ENCODE data around the gene NHSL2. TPM values are rescaled to one million over a fixed set of nuclear protein-coding genes. Genes with fewer than 3 reads are reported as not detected.
A peak's percentile ranks its signal among the peaks of the same experiment; 100 is the strongest.

The NHSL2 gene
- total RNA-seq, 2 experiments from 2014 or later = 0.50 to 0.70 TPM

GRCh38 chrX:72125331-72126047 lies 214.8 kb downstream of the NHSL2 start:
- no peak for DNase-seq
- peaks cover 42% of the 10 kb centered on the region for H3K4me1 Mint-ChIP-seq (ENCODE audit: low read depth)
- ATAC-seq = no peak
- H3K4me3 Mint-ChIP-seq = no peak overlapping the region
- no peaks in the 10 kb centered on the region for H3K36me3 Mint-ChIP-seq (ENCODE audit: low read depth)
- no peak overlapping the region for H3K27ac Mint-ChIP-seq
- no peaks in the 10 kb centered on the region for H3K9me3 Mint-ChIP-seq (ENCODE audit: insufficient read depth)
- H3K27me3 Mint-ChIP-seq (ENCODE audit: low read depth) = peaks cover 35% of the 10 kb centered on the region
- POLR2A ChIA-PET = no interaction called here
- CTCF ChIA-PET = interaction anchor here (1.0 to 9.4 kb wide), 9 partner anchors 20 to 266 kb away, joined by 3 to 118 read pairs (median 4); no protein-coding TSS in a partner anchor

- Mint-ChIP-seq H3K27me3 (ENCODE audit: low read depth) (peaks cover 40% of the 10 kb centered on the region), H3K4me1 (ENCODE audit: low read depth) (peaks cover 37% of the 10 kb centered on the region), H3K9me3 (ENCODE audit: insufficient read depth) (no peaks in the 10 kb centered on the region), H3K27ac (no peak overlapping the region), H3K36me3 (ENCODE audit: low read depth) (no peaks in the 10 kb centered on the region), H3K4me3 (no peak overlapping the region)
- no peak for ATAC-seq
- CTCF ChIA-PET = interaction anchor here (1.0 to 9.4 kb wide), 9 partner anchors 19 to 266 kb away, joined by 3 to 118 read pairs (median 4); no protein-coding TSS in a partner anchor
- POLR2A ChIA-PET = no interaction called here
- no peak for DNase-seq
Observed at GRCh38 chrX:72126048-72126415, 215.4 kb downstream of the NHSL2 start.

DNA sequence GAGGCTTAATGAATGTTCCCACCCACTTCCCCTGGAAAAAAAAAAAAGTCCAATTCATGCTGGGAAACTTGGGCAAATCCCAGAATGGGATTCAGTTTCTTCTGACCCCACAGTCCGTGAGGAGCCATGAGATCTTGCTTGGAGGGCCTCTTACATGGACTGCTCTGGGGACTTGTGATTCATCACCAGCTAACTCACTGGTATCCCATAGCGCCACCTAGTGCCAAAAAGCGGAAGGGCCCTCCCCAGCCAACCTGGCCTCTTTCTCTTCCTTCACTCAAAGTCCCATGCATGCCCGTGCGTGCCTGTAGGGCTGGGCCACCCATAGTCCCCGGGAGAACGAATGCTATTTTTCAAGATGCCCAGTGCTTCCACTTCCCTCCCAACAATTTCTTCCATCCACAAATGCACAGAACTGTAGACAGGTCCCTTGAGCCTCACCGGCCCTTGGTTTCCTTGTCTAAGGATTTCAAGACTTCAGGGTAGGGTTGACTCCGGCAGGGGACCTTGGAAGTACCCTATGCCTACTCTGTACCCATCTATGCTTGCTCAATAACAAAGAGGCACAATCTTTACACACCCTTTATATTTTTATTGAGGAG lies 216.0 kb downstream of the NHSL2 start:
- peaks cover 40% of the 10 kb centered on the region for H3K27me3 Mint-ChIP-seq (ENCODE audit: low read depth)
- DNase-seq = peak; percentile 85
- H3K9me3 Mint-ChIP-seq (ENCODE audit: insufficient read depth) = no peaks in the 10 kb centered on the region
- H3K36me3 Mint-ChIP-seq (ENCODE audit: low read depth) = no peaks in the 10 kb centered on the region
- no peak overlapping the region for H3K27ac Mint-ChIP-seq
- POLR2A ChIA-PET = no interaction called here
- no peak overlapping the region for H3K4me3 Mint-ChIP-seq
- H3K4me1 Mint-ChIP-seq (ENCODE audit: low read depth) = peaks cover 32% of the 10 kb centered on the region
- CTCF ChIA-PET = interaction anchor here (0.6 to 9.4 kb wide), 15 partner anchors 17 to 267 kb away, joined by 3 to 118 read pairs (median 3); no protein-coding TSS in a partner anchor
- peak; percentile 86 for ATAC-seq

DNA sequence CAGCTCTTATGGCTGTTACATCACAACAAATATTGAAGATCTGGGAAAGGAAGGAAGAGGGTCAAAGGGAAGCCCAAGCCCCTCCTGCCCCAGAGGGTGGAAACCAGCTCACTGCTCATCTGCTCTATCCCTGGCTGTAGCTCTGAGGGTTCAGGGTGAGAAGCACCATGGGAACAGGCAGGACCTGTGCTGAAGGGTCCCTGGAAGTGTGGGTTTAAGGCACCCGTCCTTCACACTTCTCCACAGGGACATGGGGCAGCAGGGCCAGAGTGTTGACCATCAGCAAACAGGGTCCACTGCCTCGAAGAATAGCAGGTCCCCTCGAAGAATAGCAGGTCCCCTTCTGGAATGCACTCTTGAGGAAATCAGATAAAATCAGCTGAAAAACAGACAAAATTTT lies 216.7 kb downstream of the NHSL2 start:
- H3K9me3 Mint-ChIP-seq (ENCODE audit: insufficient read depth) = no peaks in the 10 kb centered on the region
- no peaks in the 10 kb centered on the region for H3K36me3 Mint-ChIP-seq (ENCODE audit: low read depth)
- ChIA-PET POLR2A (no interaction called here), CTCF (interaction anchor here (0.7 to 9.4 kb wide), 11 partner anchors 19 to 129 kb away, joined by 3 to 118 read pairs (median 3); no protein-coding TSS in a partner anchor)
- no peak overlapping the region for H3K4me3 Mint-ChIP-seq
- H3K27ac Mint-ChIP-seq = no peak overlapping the region
- peaks cover 43% of the 10 kb centered on the region for H3K27me3 Mint-ChIP-seq (ENCODE audit: low read depth)
- peaks cover 27% of the 10 kb centered on the region for H3K4me1 Mint-ChIP-seq (ENCODE audit: low read depth)
- DNase-seq (no peak), ATAC-seq (no peak)

GRCh38 chrX:72128183-72128834 lies 217.7 kb downstream of the NHSL2 start:
- DNase-seq (no peak), ATAC-seq (no peak)
- ChIA-PET POLR2A (no interaction called here), CTCF (interaction anchor here (1.0 to 9.4 kb wide), 4 partner anchors 99 to 130 kb away, joined by 3 to 118 read pairs (median 11); no protein-coding TSS in a partner anchor)
- Mint-ChIP-seq H3K27me3 (ENCODE audit: low read depth) (peaks cover 48% of the 10 kb centered on the region), H3K36me3 (ENCODE audit: low read depth) (no peaks in the 10 kb centered on the region), H3K4me1 (ENCODE audit: low read depth) (peaks cover 20% of the 10 kb centered on the region), H3K4me3 (no peak overlapping the region), H3K27ac (no peak overlapping the region), H3K9me3 (ENCODE audit: insufficient read depth) (no peaks in the 10 kb centered on the region)

DNA sequence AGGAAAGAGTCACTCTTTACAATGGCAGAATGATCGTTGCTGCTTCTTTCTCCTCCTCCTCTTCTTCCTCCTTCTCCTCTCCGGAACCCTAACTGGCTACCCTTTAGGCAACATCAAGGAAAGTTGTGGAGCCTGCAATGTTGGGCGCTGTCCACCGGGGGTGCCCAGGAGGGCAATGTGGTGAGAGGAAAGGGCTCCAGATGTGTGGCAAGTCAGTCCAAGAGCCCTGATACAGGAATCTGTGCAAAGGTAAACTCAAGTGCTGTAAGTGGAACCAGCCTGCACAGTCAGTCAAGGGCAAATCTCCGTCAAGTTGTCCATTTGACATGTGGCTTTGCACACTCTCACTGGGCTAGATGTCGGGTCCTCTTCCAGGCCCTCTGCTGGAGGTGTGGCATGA lies 218.2 kb downstream of the NHSL2 start:
- CTCF ChIA-PET = interaction anchor here (9.4 kb wide), 1 partner anchor 108 kb away, joined by 118 read pairs; no protein-coding TSS in a partner anchor
- POLR2A ChIA-PET = no interaction called here
- no peaks in the 10 kb centered on the region for H3K36me3 Mint-ChIP-seq (ENCODE audit: low read depth)
- no peak overlapping the region for H3K27ac Mint-ChIP-seq
- no peak overlapping the region for H3K4me3 Mint-ChIP-seq
- DNase-seq = no peak
- H3K27me3 Mint-ChIP-seq (ENCODE audit: low read depth) = peaks cover 50% of the 10 kb centered on the region
- ATAC-seq = no peak
- H3K9me3 Mint-ChIP-seq (ENCODE audit: insufficient read depth) = no peaks in the 10 kb centered on the region
- H3K4me1 Mint-ChIP-seq (ENCODE audit: low read depth) = peaks cover 17% of the 10 kb centered on the region

GRCh38 chrX:72129661-72130060 lies 219.0 kb downstream of the NHSL2 start:
- H3K27ac Mint-ChIP-seq = no peak overlapping the region
- no peaks in the 10 kb centered on the region for H3K36me3 Mint-ChIP-seq (ENCODE audit: low read depth)
- POLR2A ChIA-PET = no interaction called here
- CTCF ChIA-PET = interaction anchor here (9.4 kb wide), 1 partner anchor 109 kb away, joined by 118 read pairs; no protein-coding TSS in a partner anchor
- ATAC-seq (no peak), DNase-seq (no peak)
- H3K27me3 Mint-ChIP-seq (ENCODE audit: low read depth) = peaks cover 51% of the 10 kb centered on the region
- H3K4me3 Mint-ChIP-seq = no peak overlapping the region
- peaks cover 11% of the 10 kb centered on the region for H3K4me1 Mint-ChIP-seq (ENCODE audit: low read depth)
- H3K9me3 Mint-ChIP-seq (ENCODE audit: insufficient read depth) = no peaks in the 10 kb centered on the region

DNA sequence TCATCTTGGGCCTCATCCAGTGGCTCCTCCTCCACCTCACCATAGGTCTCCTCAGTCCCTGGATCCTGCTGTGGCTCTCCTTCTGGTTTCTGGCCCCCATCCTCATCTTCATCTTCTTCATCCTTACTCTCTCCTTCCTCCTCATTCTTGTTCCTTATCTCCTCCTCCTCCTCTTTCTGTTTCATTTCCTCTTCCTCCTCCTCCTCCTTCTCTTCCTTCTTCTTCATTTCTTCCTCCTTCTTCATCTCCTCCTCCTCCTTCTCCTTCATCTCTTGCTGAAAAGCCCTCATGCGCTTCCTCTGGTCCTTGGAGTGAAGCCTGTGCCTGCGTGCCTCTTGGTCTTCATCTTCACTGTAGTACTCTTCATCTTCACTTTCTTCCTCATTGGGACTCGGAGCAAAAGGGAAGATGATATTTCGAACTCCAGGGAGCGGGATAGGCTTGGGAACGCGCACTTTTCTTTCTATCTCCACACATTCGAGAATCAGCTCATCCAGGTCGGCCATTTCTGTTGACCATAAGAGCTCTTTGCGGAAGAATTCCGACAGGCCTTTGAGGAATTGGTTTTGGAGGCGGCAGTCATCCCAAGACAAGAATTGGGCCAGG lies 219.6 kb downstream of the NHSL2 start:
- POLR2A ChIA-PET = no interaction called here
- Mint-ChIP-seq H3K9me3 (ENCODE audit: insufficient read depth) (no peaks in the 10 kb centered on the region), H3K27ac (no peak overlapping the region), H3K4me1 (ENCODE audit: low read depth) (peaks cover 8% of the 10 kb centered on the region), H3K36me3 (ENCODE audit: low read depth) (no peaks in the 10 kb centered on the region), H3K4me3 (no peak overlapping the region), H3K27me3 (ENCODE audit: low read depth) (peaks cover 49% of the 10 kb centered on the region)
- DNase-seq (no peak), ATAC-seq (no peak)
- CTCF ChIA-PET = interaction anchor here (9.4 kb wide), 1 partner anchor 110 kb away, joined by 118 read pairs; no protein-coding TSS in a partner anchor

- peaks cover 48% of the 10 kb centered on the region for H3K27me3 Mint-ChIP-seq (ENCODE audit: low read depth)
- ChIA-PET CTCF (interaction anchor here (9.4 kb wide), 1 partner anchor 110 kb away, joined by 118 read pairs; no protein-coding TSS in a partner anchor), POLR2A (no interaction called here)
- no peaks in the 10 kb centered on the region for H3K9me3 Mint-ChIP-seq (ENCODE audit: insufficient read depth)
- no peaks in the 10 kb centered on the region for H3K36me3 Mint-ChIP-seq (ENCODE audit: low read depth)
- no peak for ATAC-seq
- no peak for DNase-seq
- no peak overlapping the region for H3K27ac Mint-ChIP-seq
- peaks cover 8% of the 10 kb centered on the region for H3K4me1 Mint-ChIP-seq (ENCODE audit: low read depth)
- no peak overlapping the region for H3K4me3 Mint-ChIP-seq
Observed at GRCh38 chrX:72130762-72131250, 220.2 kb downstream of the NHSL2 start.

DNA sequence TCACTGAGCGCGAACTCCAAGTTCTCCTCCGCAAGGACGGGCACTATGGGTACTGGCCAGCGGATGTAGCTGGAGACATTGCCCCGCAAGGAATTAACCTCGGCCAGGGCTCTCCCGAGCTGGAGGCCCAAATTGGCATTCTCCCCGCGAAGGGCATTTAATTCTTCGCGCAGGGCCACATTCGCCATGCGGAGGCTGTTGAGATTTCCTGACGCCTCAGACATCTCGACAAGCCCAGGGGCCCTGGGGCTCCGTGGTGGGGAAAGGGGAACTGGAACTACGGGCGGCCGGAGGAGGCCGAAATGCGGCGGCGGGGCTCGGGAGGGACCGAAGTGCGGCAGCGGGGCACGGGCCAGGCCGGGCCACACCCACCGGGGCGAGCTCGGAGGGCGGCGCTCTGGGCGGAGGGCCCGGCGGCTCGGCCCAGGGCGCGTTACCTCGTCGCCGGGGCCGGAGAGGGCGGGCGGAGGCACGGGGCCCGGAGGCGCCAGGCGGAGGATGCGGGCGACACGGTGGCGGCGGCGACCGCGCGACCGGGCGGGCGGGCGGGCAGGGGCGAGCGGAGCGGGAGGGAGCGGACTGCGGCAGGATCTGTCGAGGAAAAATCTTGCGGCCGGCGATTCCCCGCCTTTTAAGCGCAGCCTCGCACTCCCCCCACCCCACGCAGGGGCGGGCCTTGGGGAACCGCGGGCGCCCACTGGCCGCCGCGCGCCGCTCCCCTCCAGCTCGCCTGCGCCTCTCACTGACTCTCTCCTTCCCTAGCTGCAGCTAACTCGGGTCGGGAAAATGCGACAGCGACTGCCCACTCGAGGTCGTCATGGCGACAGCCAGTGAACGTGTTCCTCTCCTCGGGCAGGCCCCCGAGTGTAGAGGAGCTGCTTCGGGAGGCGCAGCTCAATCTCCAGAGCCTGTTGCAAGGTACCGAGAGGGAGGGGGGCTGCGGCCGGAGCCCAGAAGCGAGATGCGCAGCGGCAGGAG lies 221.0 kb downstream of the NHSL2 start, which contains the start of gene RTL5:
Gene RTL5 (minus strand): TSS at position 599 of the 978 bp plus-strand sequence.
- H3K27me3 Mint-ChIP-seq (ENCODE audit: low read depth) = peaks cover 48% of the 10 kb centered on the region
- POLR2A ChIA-PET = no interaction called here
- no peaks in the 10 kb centered on the region for H3K9me3 Mint-ChIP-seq (ENCODE audit: insufficient read depth)

More for the DNA sequence above, 221.0 kb downstream of the NHSL2 start, which contains the start of gene RTL5:
- Mint-ChIP-seq H3K4me1 (ENCODE audit: low read depth) (peaks cover 7% of the 10 kb centered on the region), H3K4me3 (peak within 1 kb of the TSS; percentile 53), H3K36me3 (ENCODE audit: low read depth) (no peaks in the 10 kb centered on the region), H3K27ac (no peak within 1 kb of the TSS)
- CTCF ChIA-PET = interaction anchor here (9.4 kb wide), 1 partner anchor 111 kb away, joined by 118 read pairs; no protein-coding TSS in a partner anchor
- DNase-seq = peak; percentile 37
- peak; percentile 84 for ATAC-seq

All from activated CD8-positive, alpha-beta T cell treated with anti-CD3 and anti-CD28 coated beads, Interleukin-2, amount 10 ng/mL, durations not matched to agents 7 days and 5 days (primary cell).